H9 (cell line): ENCODE measurements around the gene ZNF485. TPM values are rescaled to one million over a fixed set of nuclear protein-coding genes. Genes with fewer than 3 reads are reported as not detected.

Experiments used
- DNase-seq: peaks from one replicate; pipeline ENCODE4 v3.0.0-alpha.2; 2017
- H2AFZ ChIP-seq: one replicate; pipeline ENCODE4 v1.6.1; 2013; ENCODE audit warnings: mild to moderate bottlenecking, low read length, control low read depth, moderate library complexity
- H2AK5ac ChIP-seq: 2 replicates; pipeline ENCODE4 v1.6.1; 2013; ENCODE audit warnings: low read length, control low read depth, mixed read lengths; ENCODE audit not compliant: insufficient read length
- H2BK120ac ChIP-seq: one replicate; pipeline ENCODE4 v1.6.1; 2013; ENCODE audit warnings: low read depth, mild to moderate bottlenecking, low read length, control low read depth, inconsistent platforms; ENCODE audit not compliant: poor library complexity, severe bottlenecking
- H2BK12ac ChIP-seq: 2 replicates; pipeline ENCODE4 v1.6.1; 2013; ENCODE audit warnings: low read length, control low read depth, mixed read lengths, low read depth; ENCODE audit not compliant: insufficient read length
- H2BK15ac ChIP-seq: 2 replicates; pipeline ENCODE4 v1.6.1; 2013; ENCODE audit warnings: low read depth, low read length, control low read depth
- H2BK20ac ChIP-seq: one replicate; pipeline ENCODE4 v1.6.1; 2013; ENCODE audit warnings: low read depth, mild to moderate bottlenecking, low read length, control low read depth, inconsistent platforms; ENCODE audit not compliant: poor library complexity, severe bottlenecking
- H2BK5ac ChIP-seq: 2 replicates; pipeline ENCODE4 v1.6.1; 2013; ENCODE audit warnings: low read length, control low read depth, mixed read lengths; ENCODE audit not compliant: insufficient read length
- H3K14ac ChIP-seq: 2 replicates; pipeline ENCODE4 v1.6.1; 2013; ENCODE audit warnings: low read length, control low read depth; ENCODE audit not compliant: insufficient read depth
- H3K18ac ChIP-seq: 2 replicates; pipeline ENCODE4 v1.6.1; 2013; ENCODE audit warnings: low read depth, mild to moderate bottlenecking, mixed read lengths, low read length, control low read depth; ENCODE audit not compliant: insufficient read length
- H3K23ac ChIP-seq: 2 replicates; pipeline ENCODE4 v1.6.1; 2013; ENCODE audit warnings: low read length, control low read depth, mixed read lengths, low read depth; ENCODE audit not compliant: insufficient read length
- H3K23me2 ChIP-seq: 2 replicates; pipeline ENCODE4 v1.6.1; 2013; ENCODE audit warnings: low read depth, mild to moderate bottlenecking, mixed read lengths, low read length, control low read depth; ENCODE audit not compliant: insufficient read length, poor library complexity, severe bottlenecking
- H3K27ac ChIP-seq: 2 replicates; pipeline ENCODE4 v1.5.1; 2013; ENCODE audit warnings: low read length, control low read depth, mixed read lengths, low read depth; ENCODE audit not compliant: insufficient read length
- H3K27me3 ChIP-seq: 2 replicates; pipeline ENCODE4 v1.6.1; 2013; ENCODE audit warnings: low read length, control low read depth, inconsistent platforms; ENCODE audit not compliant: insufficient read depth
- H3K4ac ChIP-seq: 2 replicates; pipeline ENCODE4 v1.6.1; 2013; ENCODE audit warnings: low read depth, mild to moderate bottlenecking, control low read depth, inconsistent platforms, low read length, moderate library complexity
- H3K4me1 ChIP-seq: 2 replicates; pipeline ENCODE4 v1.6.1; 2013; ENCODE audit warnings: low read length, control low read depth, inconsistent platforms; ENCODE audit not compliant: insufficient read depth
- H3K4me2 ChIP-seq: 2 replicates; pipeline ENCODE4 v1.6.1; 2013; ENCODE audit warnings: low read length, control low read depth, mixed read lengths; ENCODE audit not compliant: insufficient read length, insufficient read depth
- H3K56ac ChIP-seq: 2 replicates; pipeline ENCODE4 v1.6.1; 2013; ENCODE audit warnings: low read depth, mild to moderate bottlenecking, mixed read lengths, low read length, control low read depth; ENCODE audit not compliant: insufficient read length
- H3K79me1 ChIP-seq: 2 replicates; pipeline ENCODE4 v1.6.1; 2013; ENCODE audit warnings: low read depth, mild to moderate bottlenecking, moderate library complexity, low read length, control low read depth, inconsistent platforms; ENCODE audit not compliant: insufficient read depth, poor library complexity, severe bottlenecking
- H3K79me2 ChIP-seq: 2 replicates; pipeline ENCODE4 v1.6.1; 2013; ENCODE audit warnings: low read length, control low read depth, inconsistent platforms; ENCODE audit not compliant: insufficient read depth
- H3K9ac ChIP-seq: 2 replicates; pipeline ENCODE4 v1.6.1; 2013; ENCODE audit warnings: low read length, control low read depth, mixed read lengths; ENCODE audit not compliant: insufficient read length; ENCODE audit errors: extremely low read depth
- H3K9me3 ChIP-seq: one replicate; pipeline ENCODE4 v1.6.1; 2013; ENCODE audit warnings: low read depth, low read length, inconsistent platforms; ENCODE audit not compliant: control insufficient read depth
- H3T11ph ChIP-seq: one replicate; pipeline ENCODE4 v1.6.1; 2013; ENCODE audit warnings: mild to moderate bottlenecking, low read length, control low read depth, inconsistent platforms
- H4K20me1 ChIP-seq: one replicate; pipeline ENCODE4 v1.6.1; 2013; ENCODE audit not compliant: control insufficient read depth, insufficient read length, insufficient read depth
- H4K5ac ChIP-seq: 2 replicates; pipeline ENCODE4 v1.6.1; 2013; ENCODE audit warnings: low read depth, mild to moderate bottlenecking, mixed read lengths, low read length, control low read depth; ENCODE audit not compliant: insufficient read length
- H4K8ac ChIP-seq: replicated peaks from 2 replicates; pipeline ENCODE4 v1.6.1; 2013; ENCODE audit warnings: low read length, control low read depth, mixed read lengths, low read depth; ENCODE audit not compliant: insufficient read length
- H4K91ac ChIP-seq: 2 replicates; pipeline ENCODE4 v1.6.1; 2013; ENCODE audit warnings: low read depth, mild to moderate bottlenecking, moderate library complexity, mixed read lengths, low read length, control low read depth; ENCODE audit not compliant: insufficient read length
- H3K27ac Mint-ChIP-seq, 3 experiments: 2 replicates in 2 of 3; 3 replicates in 1 of 3; pipeline ENCODE4 v1.8.0; 2020 to 2021; ENCODE audit warnings: mixed read lengths in 3 of 3, mild to moderate bottlenecking in 1 of 3, moderate library complexity in 1 of 3
- H3K27me3 Mint-ChIP-seq: 2 replicates; pipeline ENCODE4 v1.8.0; 2021; ENCODE audit warnings: low read depth, mild to moderate bottlenecking, moderate library complexity, mixed read lengths
- H3K36me3 Mint-ChIP-seq, 3 experiments: 2 replicates in 2 of 3; 3 replicates in 1 of 3; pipeline ENCODE4 v1.8.0; 2020 to 2021; ENCODE audit warnings: low read depth in 3 of 3, mixed read lengths in 3 of 3; ENCODE audit not compliant: insufficient read depth in 1 of 3
- H3K4me1 Mint-ChIP-seq, 2 experiments: 2 replicates each; pipeline ENCODE4 v1.8.0; 2020; ENCODE audit warnings: mixed read lengths in 2 of 2
- H3K4me3 Mint-ChIP-seq, 2 experiments: 2 replicates in 1 of 2; 3 replicates in 1 of 2; pipeline ENCODE4 v1.8.0; 2020 to 2021; ENCODE audit warnings: mild to moderate bottlenecking in 2 of 2, mixed read lengths in 2 of 2, moderate library complexity in 1 of 2
- H3K9me3 Mint-ChIP-seq, 2 experiments: 2 replicates in 1 of 2; 3 replicates in 1 of 2; pipeline ENCODE4 v1.8.0; 2020; ENCODE audit warnings: mild to moderate bottlenecking in 2 of 2, mixed read lengths in 2 of 2, moderate library complexity in 1 of 2
- WGBS: extraction: QIAGEN DNeasy Blood & Tissue Kit; methylation state at CpG from one replicate; pipeline ENCODE4 v1.1.7; 2013; ENCODE audit warnings: missing lambda C conversion rate, low lambda C conversion rate, mixed read lengths; ENCODE audit not compliant: insufficient read length; ENCODE audit errors: extremely low coverage; 5-methylcytosine and 5-hydroxymethylcytosine counted together
- total RNA-seq: library from RNA; stranded (reverse); gene quantifications from 2 replicates; pipeline ENCODE4 v1.2.1, GENCODE V29; 2021
- TF ChIP-seq, protein P1 (sequence below): fragments of 200-600 bp; sonication (generic); conservative IDR thresholded peaks from 3 replicates; pipeline ENCODE4 v1.8.0; 2021; ENCODE audit warnings: antibody characterized with exemption, mild to moderate bottlenecking

Gene ZNF485
- total RNA-seq, 1 experiment from 2014 or later = 8.9 TPM

DNA sequence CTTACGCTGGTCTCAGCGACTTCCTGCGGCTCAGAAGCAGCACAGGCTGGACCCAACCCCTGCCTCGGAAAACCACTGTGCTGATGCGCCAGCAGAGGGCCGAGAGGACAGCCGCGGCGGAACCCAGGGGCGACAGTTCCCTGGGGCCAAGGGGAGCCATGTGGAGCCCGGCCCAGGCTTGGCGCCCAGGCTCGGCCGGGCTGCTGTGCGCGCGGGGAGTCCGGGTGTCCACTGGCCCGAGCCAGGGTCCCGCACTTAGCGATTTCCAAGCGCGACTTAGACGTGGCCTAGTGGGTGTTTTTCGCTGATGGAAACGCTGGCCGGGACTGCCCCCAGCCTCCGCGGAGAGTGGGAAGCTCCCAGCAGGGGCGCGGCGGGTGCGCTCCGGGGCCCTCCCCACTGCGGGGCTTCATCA lies 61.1 kb downstream of the ZNF485 start:
- Histone ChIP-seq H3T11ph (no peak overlapping the region), H2BK20ac (no peak overlapping the region), H2BK120ac (no peak overlapping the region), H3K27ac (no peak overlapping the region), H3K4me2 (no peak overlapping the region), H3K79me1 (no peaks in the 10 kb centered on the region), H3K23ac (no peak overlapping the region), H3K4me1 (no peaks in the 10 kb centered on the region), H3K23me2 (peaks cover 7% of the 10 kb centered on the region), H3K14ac (peak overlapping the region; percentile 68; the same call in 1 of the 2 replicates), H3K79me2 (no peaks in the 10 kb centered on the region), H4K91ac (no peak overlapping the region), H4K8ac (no peak overlapping the region), H4K5ac (no peak overlapping the region), H3K4ac (no peak overlapping the region), H3K9ac (no peak overlapping the region), H3K9me3 (no peaks in the 10 kb centered on the region), H3K56ac (no peak overlapping the region), H2AK5ac (no peak overlapping the region), H4K20me1 (no peaks in the 10 kb centered on the region), H2BK15ac (no peak overlapping the region), H2BK5ac (no peak overlapping the region), H3K18ac (no peak overlapping the region), H2AFZ (no peak overlapping the region), H2BK12ac (no peak overlapping the region), H3K27me3 (no peaks in the 10 kb centered on the region)
- peak; percentile 73 for DNase-seq
- no CpG with 5 or more reads among the region's 35 CpGs for WGBS
- Mint-ChIP-seq H3K4me1 (peaks cover 9 to 14% of the 10 kb centered on the region in 2 experiments; a peak in 3 of 4 replicates), H3K27ac (no peak overlapping the region), H3K4me3 (peak overlapping the region in 1 of 2 experiments; percentile 19; a peak in 2 of 5 replicates), H3K27me3 (peaks cover 29% of the 10 kb centered on the region), H3K36me3 (no peaks in the 10 kb centered on the region; a peak in 1 of 7 replicates), H3K9me3 (peaks cover 0 to 10% of the 10 kb centered on the region in 2 experiments; a peak in 3 of 5 replicates)
- TF ChIP-seq, protein P1, sequence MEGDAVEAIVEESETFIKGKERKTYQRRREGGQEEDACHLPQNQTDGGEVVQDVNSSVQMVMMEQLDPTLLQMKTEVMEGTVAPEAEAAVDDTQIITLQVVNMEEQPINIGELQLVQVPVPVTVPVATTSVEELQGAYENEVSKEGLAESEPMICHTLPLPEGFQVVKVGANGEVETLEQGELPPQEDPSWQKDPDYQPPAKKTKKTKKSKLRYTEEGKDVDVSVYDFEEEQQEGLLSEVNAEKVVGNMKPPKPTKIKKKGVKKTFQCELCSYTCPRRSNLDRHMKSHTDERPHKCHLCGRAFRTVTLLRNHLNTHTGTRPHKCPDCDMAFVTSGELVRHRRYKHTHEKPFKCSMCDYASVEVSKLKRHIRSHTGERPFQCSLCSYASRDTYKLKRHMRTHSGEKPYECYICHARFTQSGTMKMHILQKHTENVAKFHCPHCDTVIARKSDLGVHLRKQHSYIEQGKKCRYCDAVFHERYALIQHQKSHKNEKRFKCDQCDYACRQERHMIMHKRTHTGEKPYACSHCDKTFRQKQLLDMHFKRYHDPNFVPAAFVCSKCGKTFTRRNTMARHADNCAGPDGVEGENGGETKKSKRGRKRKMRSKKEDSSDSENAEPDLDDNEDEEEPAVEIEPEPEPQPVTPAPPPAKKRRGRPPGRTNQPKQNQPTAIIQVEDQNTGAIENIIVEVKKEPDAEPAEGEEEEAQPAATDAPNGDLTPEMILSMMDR = peak; percentile 65

Other genes starting within 250 kb of the ZNF485 start
- not detected in 2 replicates for gene FXYD4, start 234.8 kb upstream of the ZNF485 start, total RNA-seq
- gene HNRNPF, start 197.3 kb upstream of the ZNF485 start, total RNA-seq = 411 and 420 TPM in 2 replicates
- gene ZNF487, start 169.3 kb upstream of the ZNF485 start, total RNA-seq = 1.3 and 1.4 TPM in 2 replicates
- gene ZNF239, start 31.8 kb upstream of the ZNF485 start, total RNA-seq = 15.6 and 16.2 TPM in 2 replicates
- gene ZNF32, start 42.4 kb downstream of the ZNF485 start, total RNA-seq = 13.3 and 14.6 TPM in 2 replicates